ENCODE results near the gene LRRK1.

GRCh38 chr15:101118116-101118515 is 199.0 kb downstream of the LRRK1 start:
- TF ChIP-seq POLR2A (IDR thresholded peaks at IDR 0.05; ENCODE audit: low read length) (no peak), GATA1 (IDR thresholded peaks at IDR 0.05; ENCODE audit: low read depth, low read length) (no peak)
